ENCODE measurements around the gene SNX32. TPM values are rescaled to one million over a fixed set of nuclear protein-coding genes. Genes with fewer than 3 reads are reported as not detected.

SNX32 gene
- total and polyA plus RNA-seq, 9 of the 15 experiments (the other 6 are each of a cell fraction or from before 2014, with no cell fraction given), result 0.03 TPM; not detected in 7

DNA sequence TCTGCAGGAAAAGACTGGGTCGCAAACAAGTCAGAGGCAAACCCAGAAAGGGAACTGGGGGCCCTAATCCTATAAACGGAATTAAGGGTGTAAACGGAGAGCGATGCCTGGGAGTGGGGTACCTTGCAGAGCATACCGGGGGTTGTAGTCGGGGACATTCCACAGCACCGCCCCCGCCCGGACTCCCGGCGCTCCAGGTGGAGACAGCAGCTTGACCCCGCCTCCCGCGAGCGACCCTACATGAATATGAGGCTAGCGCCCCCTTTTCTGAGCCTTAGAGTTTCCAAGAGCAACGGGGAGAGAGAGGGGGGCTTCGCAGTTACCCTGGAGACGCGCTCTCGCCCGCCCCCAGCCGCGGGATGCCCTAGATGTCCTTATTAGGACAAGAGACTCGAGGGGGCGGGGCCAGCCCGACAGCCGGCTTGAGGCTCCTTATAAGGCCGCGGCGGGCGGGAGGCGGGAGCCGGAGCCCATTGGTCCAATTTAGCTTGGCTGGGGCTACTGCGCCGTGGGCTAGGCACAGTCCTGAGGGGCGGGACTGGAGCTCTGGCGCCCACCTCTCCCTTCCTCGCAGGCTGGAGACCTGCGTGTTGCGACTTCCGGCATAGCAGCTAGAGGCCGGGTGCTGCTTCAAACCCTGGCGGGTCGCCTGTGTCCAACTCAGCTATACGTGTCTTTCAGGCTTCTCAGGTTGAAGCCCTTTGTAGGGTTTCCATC is 25.5 kb downstream of the SNX32 start (continued):
- TF ChIP-seq ETV1 (tag; conservative IDR thresholded peaks at IDR 0.05; ENCODE audit: low read depth) (peak; percentile 91), NR2F6 (CRISPR knock-in tag; IDR thresholded peaks at IDR 0.05) (no peak), ZNF140 (CRISPR knock-in tag; IDR thresholded peaks at IDR 0.05) (no peak), MYBL2 (IDR thresholded peaks at IDR 0.05; ENCODE audit: low read depth) (no peak), MYBL2 (CRISPR knock-in tag; IDR thresholded peaks at IDR 0.05; ENCODE audit: borderline replicate concordance) (no peak), MTF1 (CRISPR knock-in tag; IDR thresholded peaks at IDR 0.05; ENCODE audit: borderline replicate concordance) (no peak), ASH1L (IDR thresholded peaks at IDR 0.05; ENCODE audit: borderline replicate concordance, low read depth, partially characterized antibody) (no peak), HOXB6 (CRISPR knock-in tag; IDR thresholded peaks at IDR 0.05; ENCODE audit: borderline replicate concordance) (no peak), RB1 (IDR thresholded peaks at IDR 0.05; ENCODE audit: low read depth) (peak; percentile 75), ZEB2 (IDR thresholded peaks at IDR 0.05) (no peak), PRPF4 (IDR thresholded peaks at IDR 0.05; ENCODE audit: insufficient read depth, low read depth, low read length, poor library complexity, severe bottlenecking) (peak; percentile 61), RBFOX2 (IDR thresholded peaks at IDR 0.05; ENCODE audit: low read depth, low read length) (peak; percentile 97), BMI1 (IDR thresholded peaks at IDR 0.05; ENCODE audit: low read length) (peak; percentile 61; the same call in 1 of the 2 replicates), PHF20 (IDR thresholded peaks at IDR 0.05; ENCODE audit: partially characterized antibody) (no peak), HMG20A (CRISPR knock-in tag; conservative IDR thresholded peaks at IDR 0.05) (no peak), NEUROD1 (IDR thresholded peaks at IDR 0.05; ENCODE audit: borderline replicate concordance, low read depth, low read length, partially characterized antibody) (peak; percentile 67), ZNF274 (IDR thresholded peaks at IDR 0.05; ENCODE audit: borderline replicate concordance, low read depth, low read length) (no peak), KDM1A (IDR thresholded peaks at IDR 0.05) (no peak)
- TF ChIP-seq, protein P1, sequence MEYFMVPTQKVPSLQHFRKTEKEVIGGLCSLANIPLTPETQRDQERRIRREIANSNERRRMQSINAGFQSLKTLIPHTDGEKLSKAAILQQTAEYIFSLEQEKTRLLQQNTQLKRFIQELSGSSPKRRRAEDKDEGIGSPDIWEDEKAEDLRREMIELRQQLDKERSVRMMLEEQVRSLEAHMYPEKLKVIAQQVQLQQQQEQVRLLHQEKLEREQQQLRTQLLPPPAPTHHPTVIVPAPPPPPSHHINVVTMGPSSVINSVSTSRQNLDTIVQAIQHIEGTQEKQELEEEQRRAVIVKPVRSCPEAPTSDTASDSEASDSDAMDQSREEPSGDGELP (CRISPR knock-in tag; IDR thresholded peaks at IDR 0.05; ENCODE audit: borderline replicate concordance), result peak; percentile 79
- TF ChIP-seq, protein P2, sequence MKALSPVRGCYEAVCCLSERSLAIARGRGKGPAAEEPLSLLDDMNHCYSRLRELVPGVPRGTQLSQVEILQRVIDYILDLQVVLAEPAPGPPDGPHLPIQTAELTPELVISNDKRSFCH (CRISPR knock-in tag; IDR thresholded peaks at IDR 0.05), result no peak
- TF ChIP-seq, protein P2 (tag; IDR thresholded peaks at IDR 0.05), result no peak
- TF ChIP-seq, protein P3, sequence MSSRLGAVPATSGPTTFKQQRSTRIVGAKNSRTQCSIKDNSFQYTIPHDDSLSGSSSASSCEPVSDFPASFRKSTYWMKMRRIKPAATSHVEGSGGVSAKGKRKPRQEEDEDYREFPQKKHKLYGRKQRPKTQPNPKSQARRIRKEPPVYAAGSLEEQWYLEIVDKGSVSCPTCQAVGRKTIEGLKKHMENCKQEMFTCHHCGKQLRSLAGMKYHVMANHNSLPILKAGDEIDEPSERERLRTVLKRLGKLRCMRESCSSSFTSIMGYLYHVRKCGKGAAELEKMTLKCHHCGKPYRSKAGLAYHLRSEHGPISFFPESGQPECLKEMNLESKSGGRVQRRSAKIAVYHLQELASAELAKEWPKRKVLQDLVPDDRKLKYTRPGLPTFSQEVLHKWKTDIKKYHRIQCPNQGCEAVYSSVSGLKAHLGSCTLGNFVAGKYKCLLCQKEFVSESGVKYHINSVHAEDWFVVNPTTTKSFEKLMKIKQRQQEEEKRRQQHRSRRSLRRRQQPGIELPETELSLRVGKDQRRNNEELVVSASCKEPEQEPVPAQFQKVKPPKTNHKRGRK (tag; IDR thresholded peaks at IDR 0.05), result no peak
- TF ChIP-seq, protein P4, sequence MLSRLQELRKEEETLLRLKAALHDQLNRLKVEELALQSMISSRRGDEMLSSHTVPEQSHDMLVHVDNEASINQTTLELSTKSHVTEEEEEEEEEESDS (CRISPR knock-in tag; IDR thresholded peaks at IDR 0.05), result no peak
- TF ChIP-seq, protein P5, sequence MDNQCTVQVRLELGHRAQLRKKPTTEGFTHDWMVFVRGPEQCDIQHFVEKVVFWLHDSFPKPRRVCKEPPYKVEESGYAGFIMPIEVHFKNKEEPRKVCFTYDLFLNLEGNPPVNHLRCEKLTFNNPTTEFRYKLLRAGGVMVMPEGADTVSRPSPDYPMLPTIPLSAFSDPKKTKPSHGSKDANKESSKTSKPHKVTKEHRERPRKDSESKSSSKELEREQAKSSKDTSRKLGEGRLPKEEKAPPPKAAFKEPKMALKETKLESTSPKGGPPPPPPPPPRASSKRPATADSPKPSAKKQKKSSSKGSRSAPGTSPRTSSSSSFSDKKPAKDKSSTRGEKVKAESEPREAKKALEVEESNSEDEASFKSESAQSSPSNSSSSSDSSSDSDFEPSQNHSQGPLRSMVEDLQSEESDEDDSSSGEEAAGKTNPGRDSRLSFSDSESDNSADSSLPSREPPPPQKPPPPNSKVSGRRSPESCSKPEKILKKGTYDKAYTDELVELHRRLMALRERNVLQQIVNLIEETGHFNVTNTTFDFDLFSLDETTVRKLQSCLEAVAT (IDR thresholded peaks at IDR 0.05), result no peak; a peak in 1 of 4 replicates
